Measurements from ENCODE around the gene SCMH1.

- TF ChIP-seq CTCF (IDR thresholded peaks at IDR 0.05; ENCODE audit: poor library complexity) (no peak), EZH2phosphoT487 (IDR thresholded peaks at IDR 0.05; ENCODE audit: low read depth, severe bottlenecking, unreplicated experiment) (no peak)
These were observed 11.4 kb downstream of the SCMH1 start for GRCh38 chr1:41230656-41231055.

Data from hepatocyte (in vitro differentiated cells).